Stimulated activated CD8-positive, alpha-beta memory T cell treated with anti-CD3 and anti-CD28 coated beads, Interleukin-2, amount 100 ng/mL, for 1 hour (primary cell): ENCODE results near the gene EPB42.
A peak's percentile ranks its signal among the peaks of the same experiment; 100 is the strongest.
"Not testable (repeated sequence)": the region's sequence is repeated elsewhere in the genome, so short reads cannot be mapped to it uniquely, and the experiment has no call there.

Source experiments
- DNase-seq, 2 donors: peaks; one replicate each; pipeline ENCODE4 v3.0.0-alpha.2; 2020; ENCODE audit warnings: low read depth in 2 of 2

EPB42 gene

DNA sequence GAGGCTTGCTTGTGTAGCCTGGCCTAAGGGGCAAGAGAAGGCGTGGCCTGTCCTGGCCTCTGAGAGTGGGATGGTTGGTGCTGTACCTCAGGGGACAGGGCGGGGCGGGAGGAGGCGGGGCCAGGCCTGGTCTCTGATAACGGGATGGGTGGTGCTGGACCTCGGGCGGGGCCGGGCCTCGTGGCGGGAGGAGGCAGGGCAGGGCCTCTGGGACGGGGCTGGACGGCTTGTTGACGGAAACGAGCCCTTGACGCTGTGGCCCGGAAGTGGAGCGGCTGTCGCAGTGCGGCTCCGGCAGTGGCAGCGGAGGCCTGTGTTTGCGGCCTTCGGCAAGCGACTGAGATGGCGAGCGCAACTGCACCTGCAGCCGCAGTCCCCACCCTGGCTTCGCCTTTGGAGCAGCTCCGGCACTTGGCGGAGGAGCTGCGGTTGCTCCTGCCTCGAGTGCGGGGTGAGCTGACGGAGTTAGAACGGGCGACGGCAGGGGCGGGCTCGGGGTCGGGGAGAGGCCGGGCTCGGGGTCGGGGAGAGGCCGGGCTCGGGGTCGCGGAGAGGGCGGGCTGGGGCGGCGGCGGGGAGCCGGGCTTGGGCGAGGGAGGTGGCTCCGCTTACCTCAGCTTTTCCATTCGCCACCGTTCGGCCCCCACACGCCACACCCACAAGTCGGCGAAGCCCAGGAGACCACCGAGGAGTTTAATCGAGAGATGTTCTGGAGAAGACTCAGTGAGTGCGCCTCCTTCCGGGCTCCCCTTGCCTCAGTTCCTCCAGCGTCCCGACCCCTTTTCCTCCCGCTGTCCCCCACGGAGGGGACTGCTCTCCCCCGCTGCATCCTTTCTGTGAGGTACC lies 35.4 kb downstream of the EPB42 start, which contains the start of gene CCNDBP1:
Gene CCNDBP1, plus strand, starts transcription at position 247 of the 846 bp plus-strand sequence. Its CDS starts 96 bp downstream, at position 343.
- DNase-seq = peak; percentile 74 to 77

DNA sequence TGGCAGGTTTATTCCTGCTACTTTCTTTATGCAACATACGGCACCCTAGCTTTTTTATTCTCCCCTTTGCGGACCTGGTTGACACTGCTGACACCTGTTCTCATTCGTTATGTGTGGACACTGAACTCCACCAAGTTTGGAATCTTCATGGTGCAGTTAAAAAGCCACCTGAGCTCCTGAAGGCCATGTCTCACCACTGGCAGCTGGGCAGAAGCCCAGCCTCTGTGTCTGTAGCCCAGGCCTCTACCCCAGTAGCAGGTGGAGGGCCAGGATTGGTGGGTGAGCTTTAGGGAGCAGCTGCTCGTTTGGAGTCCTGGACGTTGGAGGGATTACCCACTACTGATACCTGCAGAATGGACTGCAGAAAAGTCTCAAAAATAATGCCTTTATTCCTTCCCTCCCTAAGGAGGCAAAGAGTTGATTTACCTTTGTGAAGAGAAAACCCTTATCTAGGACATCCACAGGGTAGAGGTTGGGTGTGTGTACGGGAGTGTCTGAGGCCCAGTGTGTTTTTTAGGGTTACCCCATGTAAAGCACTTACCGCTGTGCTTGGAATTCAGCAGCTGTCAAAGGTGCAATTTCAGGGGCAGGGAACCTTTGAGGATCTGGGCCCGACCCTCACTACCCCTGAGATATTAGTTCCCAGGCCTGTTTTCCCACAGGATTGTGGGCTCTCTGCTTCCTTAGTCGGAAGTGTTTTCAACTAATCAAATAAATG lies 36.3 kb downstream of the EPB42 start:
- DNase-seq = no peak

DNA sequence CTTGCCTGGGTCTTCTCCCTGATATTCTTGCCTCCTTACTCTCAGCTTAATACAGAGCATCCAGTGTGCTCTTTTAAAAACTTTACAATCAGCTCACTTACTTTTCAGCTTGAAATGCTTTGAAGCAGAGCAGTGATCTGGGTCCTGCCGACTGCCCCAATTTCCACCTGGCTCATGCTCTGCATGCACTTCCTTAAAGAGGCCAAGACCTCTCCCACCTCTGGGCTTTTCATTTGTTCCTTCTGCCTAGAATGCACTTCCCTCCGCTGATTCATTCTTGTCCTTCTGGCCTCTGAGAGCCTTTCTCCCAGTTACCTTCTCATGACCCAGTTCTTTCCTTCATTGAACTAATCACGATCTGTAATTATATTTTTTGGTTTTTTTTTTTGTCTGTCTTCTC lies 37.5 kb downstream of the EPB42 start:
- DNase-seq = no peak

DNA sequence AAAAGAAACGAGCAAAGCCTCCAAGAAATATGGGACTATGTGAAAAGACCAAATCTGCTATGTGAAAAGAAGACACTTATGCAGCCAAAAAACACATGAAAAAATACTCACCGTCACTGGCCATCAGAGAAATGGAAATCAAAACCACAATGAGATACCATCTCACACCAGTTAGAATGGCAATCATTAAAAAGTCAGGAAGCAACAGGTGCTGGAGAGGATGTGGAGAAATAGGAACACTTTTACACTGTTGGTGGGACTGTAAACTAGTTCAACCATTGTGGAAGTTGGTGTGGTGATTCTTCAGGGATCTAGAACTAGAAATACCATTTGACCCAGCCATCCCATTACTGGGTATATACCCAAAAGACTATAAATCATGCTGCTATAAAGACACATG lies 43.7 kb downstream of the EPB42 start:
- DNase-seq = not testable (repeated sequence)

DNA sequence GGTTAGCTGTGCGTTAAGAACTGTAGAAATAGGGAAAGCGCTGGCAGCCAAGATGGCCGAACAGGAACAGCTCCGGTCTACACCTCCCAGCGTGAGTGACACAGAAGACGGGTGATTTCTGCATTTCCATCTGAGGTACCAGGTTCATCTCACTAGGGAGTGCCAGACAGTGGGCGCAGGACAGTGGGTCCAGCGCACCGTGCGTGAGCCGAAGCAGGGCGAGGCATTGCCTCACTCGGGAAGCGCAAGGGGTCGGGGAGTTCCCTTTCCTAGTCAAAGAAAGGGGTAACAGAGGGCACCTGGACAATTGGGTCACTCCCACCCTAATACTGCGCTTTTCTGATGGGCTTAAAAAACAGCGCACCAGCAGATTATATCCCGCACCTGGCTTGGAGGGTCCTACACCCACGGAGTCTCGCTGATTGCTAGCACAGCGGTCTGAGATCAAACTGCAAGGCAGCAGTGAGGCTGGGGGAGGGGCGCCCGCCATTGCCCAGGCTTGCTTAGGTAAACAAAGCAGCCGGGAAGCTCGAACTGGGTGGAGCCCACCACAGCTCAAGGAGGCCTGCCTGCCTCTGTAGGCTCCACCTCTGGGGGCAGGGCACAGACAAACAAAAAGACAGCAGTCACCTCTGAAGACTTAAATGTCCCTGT lies 45.0 kb downstream of the EPB42 start:
- not testable (repeated sequence) for DNase-seq

DNA sequence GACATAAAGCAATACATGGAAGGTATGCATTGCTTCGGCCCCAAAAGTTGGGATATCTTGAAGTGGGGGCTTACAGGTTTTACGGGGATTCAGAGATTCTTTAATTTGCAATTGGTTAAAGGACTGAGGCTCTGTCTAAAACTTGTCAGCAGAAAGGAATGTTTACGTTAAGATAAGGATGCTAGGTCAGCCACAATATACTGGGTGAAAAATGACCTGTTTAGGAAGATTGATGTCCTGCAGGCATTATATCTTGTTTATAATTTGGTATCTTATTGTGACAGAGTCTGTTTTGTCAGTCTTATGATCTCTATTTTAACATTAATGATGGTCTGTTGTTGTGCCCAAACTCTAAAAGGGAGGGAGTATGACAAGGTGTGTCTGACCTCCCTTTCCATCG lies 50.9 kb downstream of the EPB42 start:
- no peak for DNase-seq

DNA sequence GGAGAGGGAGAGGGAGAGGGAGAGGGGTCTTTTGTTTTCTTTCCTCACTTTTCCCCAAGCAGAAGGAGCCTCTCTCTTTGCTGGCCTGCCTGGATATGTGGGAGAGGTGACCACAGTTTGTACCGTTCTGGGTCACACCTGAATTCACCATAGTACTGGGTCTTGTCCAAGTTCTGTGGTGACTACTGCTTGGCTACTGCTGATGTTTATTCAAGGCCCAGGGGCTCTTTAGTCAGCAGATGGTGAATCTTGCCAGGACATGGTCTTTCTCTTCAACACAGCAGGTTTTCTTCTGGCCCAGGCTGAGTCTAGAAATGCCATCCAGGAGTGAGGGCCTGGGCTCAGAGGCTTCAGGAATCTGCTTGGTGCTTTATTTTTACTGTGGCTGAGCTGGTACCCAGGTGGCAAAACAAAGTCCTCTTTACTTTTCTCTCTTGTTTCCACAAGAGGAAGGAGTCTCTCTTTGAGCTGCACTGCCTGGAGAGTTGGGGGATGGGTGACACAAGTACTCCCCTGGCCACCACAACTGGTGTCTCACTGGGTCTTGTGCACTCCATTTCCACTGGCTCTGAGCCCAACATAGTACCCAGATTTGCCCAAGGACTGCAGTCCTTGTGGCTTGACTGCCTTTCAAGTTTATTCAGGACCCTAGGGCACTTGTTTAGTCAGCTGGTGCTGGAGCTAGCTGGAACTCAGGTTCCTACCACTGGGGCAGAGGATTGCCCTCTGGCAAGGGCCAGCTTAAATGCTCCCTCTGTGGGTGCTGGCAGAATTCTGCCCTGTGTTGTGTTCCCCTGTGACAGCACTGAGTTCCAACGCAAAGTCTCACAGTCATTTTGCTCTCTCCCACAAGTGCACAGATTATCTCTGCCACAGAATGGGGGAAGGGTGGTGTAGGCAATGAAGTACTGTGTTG lies 52.4 kb downstream of the EPB42 start:
- DNase-seq = no peak

DNA sequence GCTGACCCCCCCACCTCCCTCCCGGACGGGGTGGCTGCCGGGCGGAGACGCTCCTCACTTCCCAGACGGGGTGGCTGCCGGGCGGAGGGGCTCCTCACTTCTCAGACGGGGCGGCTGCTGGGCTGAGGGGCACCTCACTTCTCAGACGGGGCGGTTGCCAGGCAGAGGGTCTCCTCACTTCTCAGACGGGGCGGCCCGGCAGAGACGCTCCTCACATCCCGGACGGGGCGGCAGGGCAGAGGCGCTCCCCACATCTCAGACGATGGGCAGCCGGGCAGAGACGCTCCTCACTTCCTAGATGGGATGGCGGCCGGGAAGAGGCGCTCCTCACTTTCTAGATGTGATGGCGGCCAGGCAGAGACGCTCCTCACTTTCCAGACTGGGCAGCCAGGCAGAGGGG lies 53.6 kb downstream of the EPB42 start:
- DNase-seq = not testable (repeated sequence)

DNA sequence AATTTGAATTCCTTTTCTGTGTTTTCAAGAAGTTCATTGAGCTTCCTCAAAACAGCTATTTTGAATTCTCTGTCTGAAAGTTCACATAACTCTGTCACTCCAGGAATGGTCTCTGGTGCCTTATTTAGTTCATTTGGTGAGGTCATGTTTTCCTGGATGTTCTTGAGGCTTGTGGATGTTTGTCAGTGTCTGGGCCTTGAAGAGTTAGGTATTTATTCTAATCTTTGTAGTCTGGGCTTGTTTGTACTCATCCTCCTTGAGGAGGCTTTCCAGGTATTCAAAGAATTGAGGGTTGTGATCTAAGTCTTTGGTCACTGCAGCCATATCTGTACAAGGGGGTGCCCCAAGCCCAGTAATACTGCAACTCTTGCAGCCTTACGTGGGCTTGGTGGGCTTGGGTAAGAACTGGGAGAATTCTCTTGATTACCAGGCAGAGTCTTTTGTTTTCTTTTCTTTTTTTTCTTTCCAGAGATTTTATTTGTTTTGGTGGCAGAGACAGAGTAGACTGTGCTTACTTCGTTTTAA lies 55.0 kb downstream of the EPB42 start:
- DNase-seq = no peak

DNA sequence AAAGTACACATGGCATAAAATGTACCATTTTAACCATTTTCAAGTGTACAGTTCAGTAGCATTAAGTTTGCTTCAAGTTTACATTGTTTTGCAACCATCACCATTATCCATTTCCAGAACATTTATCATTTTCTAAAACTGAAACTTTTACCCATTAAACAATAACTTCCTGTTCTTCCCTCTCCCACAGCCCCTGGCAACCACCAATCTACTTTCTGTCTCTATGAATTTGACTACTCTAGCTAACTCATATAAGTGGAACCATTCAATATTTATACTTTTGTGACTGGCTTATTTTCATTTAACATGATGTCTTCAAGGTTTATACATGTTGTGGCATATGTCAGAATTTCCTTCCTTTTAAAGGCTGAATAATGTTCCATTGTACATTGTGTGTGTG lies 67.5 kb downstream of the EPB42 start:
- no peak for DNase-seq

DNA sequence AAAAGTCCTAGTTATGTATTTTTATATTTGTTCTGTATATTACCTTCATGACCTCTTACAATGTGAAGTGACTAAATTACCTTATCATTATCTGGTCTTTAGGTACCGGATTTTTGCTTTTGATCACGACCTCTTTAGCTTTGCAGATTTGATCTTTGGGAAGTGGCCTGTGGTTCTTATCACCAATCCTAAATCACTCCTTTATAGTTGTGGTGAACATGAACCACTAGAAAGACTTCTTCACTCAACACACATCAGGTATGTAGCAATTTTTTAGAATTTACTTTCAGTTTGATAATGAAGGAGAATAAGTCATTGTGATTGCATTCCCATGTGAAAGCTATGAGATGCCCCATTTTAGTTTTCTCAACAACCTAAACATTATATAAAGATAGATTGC lies 69.1 kb downstream of the EPB42 start:
- DNase-seq = no peak

DNA sequence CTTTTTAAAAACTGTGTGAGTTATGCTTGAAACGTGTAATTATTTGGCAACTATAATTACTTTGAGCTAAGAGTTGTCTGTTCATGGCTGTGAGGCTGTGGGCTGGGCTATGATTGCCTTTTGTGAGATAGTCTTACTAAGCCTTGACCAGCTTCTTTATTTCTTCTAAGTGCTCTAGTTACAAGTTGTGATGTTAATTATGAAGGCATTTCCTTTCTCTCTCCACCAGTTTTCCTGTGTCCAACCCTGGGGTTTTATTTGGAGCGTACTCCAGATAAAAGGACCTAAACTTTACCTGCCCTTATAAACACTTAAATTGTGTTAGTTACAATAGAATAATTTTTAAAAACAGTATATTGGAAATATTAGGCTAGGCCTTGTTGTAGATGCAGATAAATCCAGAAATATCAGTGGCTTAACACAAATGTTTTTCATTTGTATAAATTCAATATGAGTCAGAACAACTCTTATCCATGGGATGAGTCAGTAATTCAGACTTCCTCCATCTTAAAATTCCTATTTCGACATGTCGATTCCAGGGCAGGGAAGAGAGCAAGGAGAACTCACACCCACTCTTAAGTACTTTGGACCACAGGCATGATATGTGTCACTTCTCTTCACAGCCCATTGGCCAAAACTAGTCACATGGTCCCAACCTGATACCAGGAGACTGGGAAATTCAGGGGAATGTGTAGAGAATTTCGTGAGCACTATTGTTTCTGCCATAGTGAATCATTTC lies 70.5 kb downstream of the EPB42 start:
- DNase-seq = no peak
